ENCODE results near the gene UGT1A6. TPM values are rescaled to one million over a fixed set of nuclear protein-coding genes. Genes with fewer than 3 reads are reported as not detected.

The UGT1A6 gene
- total RNA-seq, 4 donors from 2014 or later, result 0.27 to 20.1 (median 0.58) TPM; not detected in 1

DNA sequence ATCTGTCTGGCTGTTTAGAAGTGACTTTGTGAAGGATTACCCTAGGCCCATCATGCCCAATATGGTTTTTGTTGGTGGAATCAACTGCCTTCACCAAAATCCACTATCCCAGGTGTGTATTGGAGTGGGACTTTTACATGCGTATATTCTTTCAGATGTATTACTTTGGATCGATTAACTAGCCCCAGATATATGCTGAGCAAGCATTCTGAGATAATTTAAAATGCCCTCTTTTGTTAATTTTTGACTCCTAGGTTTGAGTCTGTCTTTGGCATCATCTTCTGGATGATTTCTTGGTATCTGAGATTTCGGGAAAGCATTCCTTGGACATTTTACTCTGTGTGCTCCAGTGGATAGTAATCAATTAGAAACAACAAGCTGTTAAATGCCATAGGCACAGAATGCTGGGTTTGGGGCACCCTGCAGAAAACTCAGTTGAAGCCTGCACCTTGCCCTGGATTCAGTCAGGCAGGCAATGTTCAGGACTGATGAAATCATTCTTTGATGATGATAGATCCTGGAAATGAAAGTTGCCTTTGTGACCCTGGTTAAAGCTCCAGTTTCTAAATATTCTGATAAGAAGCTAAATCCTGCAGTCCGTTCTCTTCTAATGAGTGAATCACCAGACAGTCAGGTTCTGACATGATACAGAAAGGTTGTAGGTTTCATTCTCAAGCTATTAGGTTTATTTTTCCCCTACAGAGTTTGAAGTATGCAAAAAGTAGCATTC lies 68.5 kb downstream of the UGT1A6 start:
- TF ChIP-seq EP300 (IDR thresholded peaks at IDR 0.05), result no peak
- no peak for TF ChIP-seq POLR2A (IDR thresholded peaks at IDR 0.05)
- Histone ChIP-seq H3K9me3 (no peaks in the 10 kb centered on the region), H3K36me3 (no peaks in the 10 kb centered on the region), H3K27ac (no peak overlapping the region), H3K4me1 (no peaks in the 10 kb centered on the region), H3K27me3 (peaks cover 19% of the 10 kb centered on the region), H3K4me3 (no peak overlapping the region)
- no peak for ATAC-seq
- WGBS, 2 donors (ENCODE audit: low coverage in 1 of 2), result 78 to 84% methylated on average over 4 of the region's 4 CpGs

DNA sequence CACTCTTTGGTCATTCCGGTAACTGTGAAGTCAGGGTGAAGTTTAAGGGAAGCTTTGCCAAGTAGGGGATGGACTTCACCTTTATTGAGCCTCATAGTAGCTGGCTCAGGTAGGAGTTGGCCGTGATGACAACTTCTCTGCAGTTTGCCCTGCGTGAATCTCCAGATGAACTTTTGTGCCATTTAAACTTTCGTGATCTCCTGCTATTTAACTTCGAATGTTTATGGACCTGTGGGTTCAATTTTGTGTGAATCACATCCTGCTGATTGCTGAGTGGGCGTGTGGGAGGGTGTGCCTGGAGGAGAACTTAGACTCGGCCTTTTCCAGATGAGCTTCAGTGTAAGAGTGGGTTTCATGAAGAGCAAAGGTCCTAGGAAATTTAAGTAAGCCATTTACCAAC lies 71.6 kb downstream of the UGT1A6 start:
- H3K27ac ChIP-seq, result no peak overlapping the region
- no peaks in the 10 kb centered on the region for H3K36me3 ChIP-seq
- no peak for TF ChIP-seq EP300 (IDR thresholded peaks at IDR 0.05)
- TF ChIP-seq POLR2AphosphoS5 (IDR thresholded peaks at IDR 0.05), result no peak
- TF ChIP-seq, protein P1, sequence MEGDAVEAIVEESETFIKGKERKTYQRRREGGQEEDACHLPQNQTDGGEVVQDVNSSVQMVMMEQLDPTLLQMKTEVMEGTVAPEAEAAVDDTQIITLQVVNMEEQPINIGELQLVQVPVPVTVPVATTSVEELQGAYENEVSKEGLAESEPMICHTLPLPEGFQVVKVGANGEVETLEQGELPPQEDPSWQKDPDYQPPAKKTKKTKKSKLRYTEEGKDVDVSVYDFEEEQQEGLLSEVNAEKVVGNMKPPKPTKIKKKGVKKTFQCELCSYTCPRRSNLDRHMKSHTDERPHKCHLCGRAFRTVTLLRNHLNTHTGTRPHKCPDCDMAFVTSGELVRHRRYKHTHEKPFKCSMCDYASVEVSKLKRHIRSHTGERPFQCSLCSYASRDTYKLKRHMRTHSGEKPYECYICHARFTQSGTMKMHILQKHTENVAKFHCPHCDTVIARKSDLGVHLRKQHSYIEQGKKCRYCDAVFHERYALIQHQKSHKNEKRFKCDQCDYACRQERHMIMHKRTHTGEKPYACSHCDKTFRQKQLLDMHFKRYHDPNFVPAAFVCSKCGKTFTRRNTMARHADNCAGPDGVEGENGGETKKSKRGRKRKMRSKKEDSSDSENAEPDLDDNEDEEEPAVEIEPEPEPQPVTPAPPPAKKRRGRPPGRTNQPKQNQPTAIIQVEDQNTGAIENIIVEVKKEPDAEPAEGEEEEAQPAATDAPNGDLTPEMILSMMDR (IDR thresholded peaks at IDR 0.05), result no peak
- no peak for TF ChIP-seq POLR2A (IDR thresholded peaks at IDR 0.05)
- H3K9me3 ChIP-seq, result no peaks in the 10 kb centered on the region
- no peaks in the 10 kb centered on the region for H3K4me1 ChIP-seq
- WGBS, 2 donors (ENCODE audit: low coverage in 1 of 2), result 68 to 70% methylated on average over 2 to 7 of the region's 7 CpGs
- peaks cover 22% of the 10 kb centered on the region for H3K27me3 ChIP-seq
- ATAC-seq, result no peak
- no peak overlapping the region for H3K4me3 ChIP-seq

DNA sequence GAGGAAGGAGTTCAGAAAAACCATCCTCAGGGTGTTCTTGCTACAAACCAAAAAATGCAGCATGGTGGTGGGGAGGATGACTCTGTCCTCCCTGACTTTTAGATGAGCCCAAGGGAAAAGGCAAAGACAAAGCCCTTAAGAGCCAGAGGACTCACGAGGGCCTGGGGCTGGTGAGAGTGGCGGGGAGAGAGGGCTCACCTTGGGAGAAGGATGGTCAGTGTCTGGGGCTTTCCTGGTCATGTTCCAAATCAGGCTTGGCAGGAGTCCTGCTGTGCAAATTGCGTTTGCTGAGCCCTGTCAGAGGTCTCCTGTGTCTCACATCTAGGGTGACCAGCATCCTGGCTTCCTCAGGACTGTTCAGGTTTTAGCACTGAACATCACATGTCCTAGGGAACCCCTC lies 72.1 kb downstream of the UGT1A6 start:
- H3K27ac ChIP-seq, result no peak overlapping the region
- H3K4me1 ChIP-seq, result no peaks in the 10 kb centered on the region
- no peak for ATAC-seq
- no peaks in the 10 kb centered on the region for H3K36me3 ChIP-seq
- H3K27me3 ChIP-seq, result peaks cover 22% of the 10 kb centered on the region
- no peak overlapping the region for H3K4me3 ChIP-seq
- WGBS, 2 donors (ENCODE audit: low coverage in 1 of 2), result 75% methylated on average over 2 of the region's 3 CpGs; no CpG with 5 or more reads in 1 of the 2 donors
- H3K9me3 ChIP-seq, result no peaks in the 10 kb centered on the region
- TF ChIP-seq, protein P1 (IDR thresholded peaks at IDR 0.05), result no peak

DNA sequence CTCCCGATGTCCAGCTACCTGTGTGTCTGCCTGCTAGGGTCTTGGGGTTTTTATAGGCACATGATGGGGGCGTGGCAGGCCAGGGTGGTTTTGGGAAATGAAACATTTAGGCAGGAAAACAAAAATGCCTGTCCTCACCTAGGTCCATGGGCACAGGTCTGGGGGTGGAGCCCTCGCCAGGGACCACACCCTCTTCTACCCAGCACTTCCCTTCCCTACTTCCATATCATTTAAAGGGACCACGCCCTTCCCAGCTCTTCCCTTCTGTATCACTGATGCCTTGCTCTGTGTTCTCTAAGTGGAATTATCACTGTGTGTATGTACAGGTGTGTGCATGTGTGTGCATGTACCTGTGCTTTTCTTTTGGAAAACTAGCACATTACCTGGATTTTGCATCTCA lies 73.7 kb downstream of the UGT1A6 start:
- WGBS, 2 donors (ENCODE audit: low coverage in 1 of 2), result 35% methylated on average over 2 of the region's 4 CpGs; no CpG with 5 or more reads in 1 of the 2 donors
- no peak for ATAC-seq

DNA sequence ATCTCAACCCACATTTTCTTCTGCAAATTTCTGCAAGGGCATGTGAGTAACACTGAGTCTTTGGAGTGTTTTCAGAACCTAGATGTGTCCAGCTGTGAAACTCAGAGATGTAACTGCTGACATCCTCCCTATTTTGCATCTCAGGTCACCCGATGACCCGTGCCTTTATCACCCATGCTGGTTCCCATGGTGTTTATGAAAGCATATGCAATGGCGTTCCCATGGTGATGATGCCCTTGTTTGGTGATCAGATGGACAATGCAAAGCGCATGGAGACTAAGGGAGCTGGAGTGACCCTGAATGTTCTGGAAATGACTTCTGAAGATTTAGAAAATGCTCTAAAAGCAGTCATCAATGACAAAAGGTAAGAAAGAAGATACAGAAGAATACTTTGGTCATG lies 75.4 kb downstream of the UGT1A6 start:
- H3K27me3 ChIP-seq, result peaks cover 22% of the 10 kb centered on the region
- H3K9me3 ChIP-seq, result no peaks in the 10 kb centered on the region
- no peak overlapping the region for H3K27ac ChIP-seq
- H3K4me1 ChIP-seq, result no peaks in the 10 kb centered on the region
- no peak overlapping the region for H3K4me3 ChIP-seq
- no peaks in the 10 kb centered on the region for H3K36me3 ChIP-seq
- 60 to 84% methylated on average over 2 to 3 of the region's 4 CpGs for WGBS, 2 donors (ENCODE audit: low coverage in 1 of 2)
- no peak for ATAC-seq
- TF ChIP-seq EP300 (IDR thresholded peaks at IDR 0.05), result no peak
- TF ChIP-seq POLR2A (IDR thresholded peaks at IDR 0.05), result no peak
- TF ChIP-seq, protein P1 (IDR thresholded peaks at IDR 0.05), result no peak
- no peak for TF ChIP-seq POLR2AphosphoS5 (IDR thresholded peaks at IDR 0.05)

More for the DNA sequence above, 73.7 kb downstream of the UGT1A6 start:
- peaks cover 22% of the 10 kb centered on the region for H3K27me3 ChIP-seq
- no peak for TF ChIP-seq POLR2AphosphoS5 (IDR thresholded peaks at IDR 0.05)
- TF ChIP-seq EP300 (IDR thresholded peaks at IDR 0.05), result no peak
- TF ChIP-seq, protein P1 (IDR thresholded peaks at IDR 0.05), result no peak
- no peak for TF ChIP-seq POLR2A (IDR thresholded peaks at IDR 0.05)
- H3K36me3 ChIP-seq, result no peaks in the 10 kb centered on the region
- H3K4me1 ChIP-seq, result no peaks in the 10 kb centered on the region
- no peaks in the 10 kb centered on the region for H3K9me3 ChIP-seq
- no peak overlapping the region for H3K27ac ChIP-seq
- H3K4me3 ChIP-seq, result no peak overlapping the region
